IgD-negative memory B cell (primary cell): Measurements from ENCODE around the gene RGS3. TPM values are rescaled to one million over a fixed set of nuclear protein-coding genes. Genes with fewer than 3 reads are reported as not detected.

Experiments
- H3K27ac Mint-ChIP-seq, 3 donors: one replicate each; pipeline ENCODE4 v1.8.0; 2020 to 2022; ENCODE audit warnings: mild to moderate bottlenecking in 3 of 3, mixed read lengths in 3 of 3, moderate library complexity in 1 of 3
- H3K27me3 Mint-ChIP-seq: one replicate; pipeline ENCODE4 v1.8.0; 2021; ENCODE audit warnings: mixed read lengths
- H3K36me3 Mint-ChIP-seq: one replicate; pipeline ENCODE4 v1.8.0; 2020; ENCODE audit warnings: mild to moderate bottlenecking, mixed read lengths
- H3K4me1 Mint-ChIP-seq, 3 donors: one replicate each; pipeline ENCODE4 v1.8.0; 2020 to 2022; ENCODE audit warnings: mixed read lengths in 3 of 3, mild to moderate bottlenecking in 1 of 3
- H3K4me3 Mint-ChIP-seq, 4 donors: one replicate each; pipeline ENCODE4 v1.8.0; 2020 to 2022; ENCODE audit warnings: mild to moderate bottlenecking in 4 of 4, mixed read lengths in 4 of 4, moderate library complexity in 3 of 4
- H3K9me3 Mint-ChIP-seq, 3 donors: one replicate each; pipeline ENCODE4 v1.8.0; 2020 to 2021; ENCODE audit warnings: mixed read lengths in 3 of 3, mild to moderate bottlenecking in 1 of 3
- polyA plus RNA-seq: library from polyadenylated mRNA; unstranded; fragments of 300-500 nt; fragmentation: Illumina TruSeq; gene quantifications from one replicate; pipeline ENCODE4 v1.2.3, GENCODE V29; 2021

The RGS3 gene
- polyA plus RNA-seq, 1 donor from 2014 or later: 16.2 TPM

GRCh38 chr9:113454914-113455761 is 8.4 kb upstream of the RGS3 start:
- Mint-ChIP-seq H3K4me3 (no peak overlapping the region), H3K36me3 (no peaks in the 10 kb centered on the region), H3K9me3 (no peaks in the 10 kb centered on the region), H3K27ac (no peak overlapping the region), H3K27me3 (no peaks in the 10 kb centered on the region), H3K4me1 (no peaks in the 10 kb centered on the region)

GRCh38 chr9:113456235-113456634 is 7.3 kb upstream of the RGS3 start:
- peaks cover 0 to 2% (median 0%) of the 10 kb centered on the region in 3 donors for H3K4me1 Mint-ChIP-seq
- H3K27me3 Mint-ChIP-seq: no peaks in the 10 kb centered on the region
- no peak overlapping the region for H3K27ac Mint-ChIP-seq
- H3K4me3 Mint-ChIP-seq: no peak overlapping the region
- H3K36me3 Mint-ChIP-seq: no peaks in the 10 kb centered on the region
- H3K9me3 Mint-ChIP-seq: no peaks in the 10 kb centered on the region

DNA sequence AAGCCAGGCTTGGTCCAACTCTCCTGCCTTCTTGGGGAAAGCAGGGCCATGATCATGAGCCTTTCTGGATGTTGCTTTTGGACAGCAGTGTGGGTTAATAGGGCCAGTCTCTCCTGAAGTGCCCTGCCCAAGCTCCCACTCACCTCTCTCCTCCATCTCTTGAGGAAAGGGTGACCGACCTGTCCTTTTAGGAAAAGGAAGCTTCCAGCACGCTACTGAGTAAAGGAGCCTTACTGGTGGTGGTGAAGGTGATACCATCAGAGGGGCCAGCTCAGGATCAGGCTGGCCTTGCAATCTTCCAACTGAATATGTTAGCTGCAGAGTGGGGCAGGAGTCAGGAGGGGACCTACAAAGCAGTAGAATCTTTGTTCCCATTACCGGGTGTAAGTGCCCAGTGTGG is 2.2 kb upstream of the RGS3 start:
- no peaks in the 10 kb centered on the region for H3K36me3 Mint-ChIP-seq

GRCh38 chr9:113461943-113462342 is 1.6 kb upstream of the RGS3 start:
- H3K4me1 Mint-ChIP-seq: peaks cover 0 to 2% (median 0%) of the 10 kb centered on the region in 3 donors
- H3K27ac Mint-ChIP-seq: no peak overlapping the region
- H3K27me3 Mint-ChIP-seq: peaks cover 1% of the 10 kb centered on the region
- no peak overlapping the region for H3K4me3 Mint-ChIP-seq
- H3K36me3 Mint-ChIP-seq: no peaks in the 10 kb centered on the region
- peaks cover 0 to 2% (median 0%) of the 10 kb centered on the region in 3 donors for H3K9me3 Mint-ChIP-seq

More for the DNA sequence above, 2.2 kb upstream of the RGS3 start:
- H3K9me3 Mint-ChIP-seq: no peaks in the 10 kb centered on the region
- peaks cover 0 to 2% (median 0%) of the 10 kb centered on the region in 3 donors for H3K4me1 Mint-ChIP-seq
- H3K27ac Mint-ChIP-seq: no peak overlapping the region
- H3K27me3 Mint-ChIP-seq: no peaks in the 10 kb centered on the region
- H3K4me3 Mint-ChIP-seq: no peak overlapping the region

- Mint-ChIP-seq H3K27ac (no peak overlapping the region), H3K27me3 (peaks cover 1% of the 10 kb centered on the region), H3K4me3 (no peak overlapping the region), H3K36me3 (peaks cover 2% of the 10 kb centered on the region), H3K4me1 (peaks cover 0 to 2% (median 0%) of the 10 kb centered on the region in 3 donors), H3K9me3 (peaks cover 2 to 6% (median 4%) of the 10 kb centered on the region in 3 donors)
Measured at GRCh38 chr9:113462781-113463286, 693 bp upstream of the RGS3 start.

DNA sequence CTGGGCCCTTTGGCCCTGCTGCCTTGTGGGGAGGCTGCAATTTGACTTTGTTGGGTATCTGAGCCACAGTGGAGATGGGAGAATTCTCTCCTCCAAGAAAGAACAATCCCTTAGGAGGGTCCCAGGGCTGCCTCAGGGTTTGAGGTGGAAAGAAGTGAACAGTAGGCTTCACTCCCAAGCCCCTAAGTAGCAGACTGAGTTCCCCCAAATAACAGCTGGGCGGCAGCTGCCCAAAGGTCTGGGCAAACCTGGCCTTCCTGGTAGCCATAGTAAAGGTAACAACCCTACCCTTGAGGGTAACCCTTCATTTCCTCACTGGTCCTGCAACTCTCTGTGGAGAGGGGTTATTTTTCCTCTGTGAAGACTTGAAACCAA is 746 bp downstream of the RGS3 start:
- H3K27me3 Mint-ChIP-seq: peaks cover 1% of the 10 kb centered on the region
- H3K9me3 Mint-ChIP-seq: peaks cover 4 to 6% (median 5%) of the 10 kb centered on the region in 3 donors
- H3K27ac Mint-ChIP-seq: peak overlapping the region in 1 of 3 donors; percentile 44
- no peak overlapping the region for H3K4me3 Mint-ChIP-seq
- peaks cover 0 to 2% (median 0%) of the 10 kb centered on the region in 3 donors for H3K4me1 Mint-ChIP-seq
- H3K36me3 Mint-ChIP-seq: peaks cover 2% of the 10 kb centered on the region

GRCh38 chr9:113465599-113466140 is 2.1 kb downstream of the RGS3 start:
- Mint-ChIP-seq H3K27me3 (peaks cover 3% of the 10 kb centered on the region), H3K4me3 (no peak overlapping the region), H3K4me1 (peaks cover 0 to 2% (median 2%) of the 10 kb centered on the region in 3 donors), H3K9me3 (peaks cover 4 to 6% (median 5%) of the 10 kb centered on the region in 3 donors), H3K27ac (no peak overlapping the region), H3K36me3 (peaks cover 2% of the 10 kb centered on the region)

DNA sequence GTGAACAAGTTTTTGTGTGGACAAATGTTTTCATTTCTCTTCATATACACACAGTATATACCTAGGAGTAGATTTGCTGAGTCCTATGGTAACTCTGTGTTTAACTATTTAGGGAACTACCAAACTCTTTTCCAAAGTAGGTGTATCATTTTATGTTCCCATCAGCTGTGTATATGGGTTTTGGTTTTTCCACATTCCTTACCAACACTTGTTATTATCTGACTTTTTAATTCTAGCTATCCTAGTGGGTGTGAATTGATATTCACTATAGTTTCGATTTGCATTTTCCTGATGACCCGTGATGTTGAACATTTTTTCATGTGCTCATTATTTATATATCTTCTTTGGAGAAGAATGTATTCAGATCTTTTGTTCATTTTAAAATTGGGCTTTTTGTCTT is 3.7 kb downstream of the RGS3 start:
- H3K27ac Mint-ChIP-seq: no peak overlapping the region
- no peak overlapping the region for H3K4me3 Mint-ChIP-seq
- H3K4me1 Mint-ChIP-seq: peaks cover 0 to 2% (median 0%) of the 10 kb centered on the region in 3 donors

GRCh38 chr9:113468716-113469448 is 5.4 kb downstream of the RGS3 start:
- Mint-ChIP-seq H3K36me3 (peaks cover 2% of the 10 kb centered on the region), H3K27ac (no peak overlapping the region), H3K27me3 (peaks cover 5% of the 10 kb centered on the region), H3K4me1 (peaks cover 0 to 2% (median 0%) of the 10 kb centered on the region in 3 donors), H3K4me3 (no peak overlapping the region), H3K9me3 (peaks cover 4 to 6% (median 6%) of the 10 kb centered on the region in 3 donors)

More for the DNA sequence above, 3.7 kb downstream of the RGS3 start:
- peaks cover 3% of the 10 kb centered on the region for H3K27me3 Mint-ChIP-seq
- H3K9me3 Mint-ChIP-seq: peaks cover 4 to 6% (median 5%) of the 10 kb centered on the region in 3 donors
- H3K36me3 Mint-ChIP-seq: peaks cover 2% of the 10 kb centered on the region

DNA sequence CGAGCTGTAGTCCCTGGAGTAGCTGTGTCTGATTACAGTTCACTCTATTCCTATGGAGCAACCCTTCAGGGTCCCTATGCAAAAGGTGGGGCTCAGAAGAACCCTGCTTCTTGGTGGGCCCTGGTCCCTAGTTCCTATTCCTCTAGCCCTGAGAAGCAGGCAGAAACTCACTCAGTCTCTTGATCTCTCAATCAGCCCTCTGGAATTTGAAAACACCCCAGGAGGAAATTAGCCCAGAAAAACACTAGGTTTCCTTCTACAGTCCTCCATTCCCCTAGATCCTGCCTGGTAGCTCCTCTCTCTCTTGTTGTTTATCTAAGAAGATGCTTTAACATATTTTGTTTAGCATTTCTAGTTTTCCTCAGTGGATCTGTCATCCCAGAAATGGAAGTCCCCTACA is 7.6 kb downstream of the RGS3 start:
- Mint-ChIP-seq H3K27ac (no peak overlapping the region), H3K4me1 (peaks cover 0 to 2% (median 0%) of the 10 kb centered on the region in 3 donors), H3K9me3 (peaks cover 4 to 6% (median 6%) of the 10 kb centered on the region in 3 donors), H3K4me3 (no peak overlapping the region), H3K27me3 (peaks cover 5% of the 10 kb centered on the region), H3K36me3 (peaks cover 2% of the 10 kb centered on the region)

GRCh38 chr9:113471566-113471965 is 8.0 kb downstream of the RGS3 start:
- H3K4me3 Mint-ChIP-seq: no peak overlapping the region
- peaks cover 2% of the 10 kb centered on the region for H3K36me3 Mint-ChIP-seq
- peaks cover 0 to 2% (median 0%) of the 10 kb centered on the region in 3 donors for H3K4me1 Mint-ChIP-seq
- H3K27ac Mint-ChIP-seq: no peak overlapping the region
- peaks cover 5% of the 10 kb centered on the region for H3K27me3 Mint-ChIP-seq
- peaks cover 4 to 6% (median 6%) of the 10 kb centered on the region in 3 donors for H3K9me3 Mint-ChIP-seq

GRCh38 chr9:113472199-113472598 is 8.7 kb downstream of the RGS3 start:
- H3K36me3 Mint-ChIP-seq: peaks cover 2% of the 10 kb centered on the region
- H3K4me1 Mint-ChIP-seq: peaks cover 0 to 2% (median 0%) of the 10 kb centered on the region in 3 donors
- H3K27me3 Mint-ChIP-seq: peaks cover 6% of the 10 kb centered on the region
- H3K27ac Mint-ChIP-seq: no peak overlapping the region
- H3K4me3 Mint-ChIP-seq: no peak overlapping the region
- peaks cover 2 to 6% (median 5%) of the 10 kb centered on the region in 3 donors for H3K9me3 Mint-ChIP-seq

DNA sequence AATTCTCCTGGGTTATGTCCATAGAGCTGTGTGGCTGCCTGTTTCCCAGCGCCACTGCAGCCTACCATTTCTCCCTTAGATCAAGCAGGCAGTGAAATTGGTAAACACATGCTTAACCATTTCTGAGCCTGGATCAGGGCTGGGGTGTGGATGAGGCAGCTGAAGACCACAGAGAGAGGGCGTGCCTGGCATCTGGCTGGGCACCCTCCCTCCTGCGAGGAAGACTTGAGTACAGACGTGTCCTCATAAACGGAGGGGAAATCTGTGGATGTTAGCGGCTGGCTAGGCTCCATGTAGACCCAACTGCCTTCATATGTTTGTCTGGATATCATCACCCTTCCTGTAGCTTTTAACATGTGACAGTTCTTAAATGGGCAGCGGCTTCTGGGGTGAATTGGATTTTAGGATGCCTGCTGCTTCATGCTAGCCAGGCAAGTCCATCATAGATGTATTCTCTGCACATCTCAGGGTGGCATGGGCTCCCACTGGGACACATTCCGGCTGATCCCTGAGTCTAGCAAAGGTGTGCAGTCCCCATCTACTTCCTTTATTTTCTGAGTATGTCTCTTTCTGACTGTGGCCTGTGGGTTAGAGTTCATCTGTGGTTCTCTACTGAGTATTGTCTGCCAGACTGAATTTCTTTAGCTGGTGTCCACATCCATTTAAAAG is 11.0 kb downstream of the RGS3 start:
- peaks cover 0 to 2% (median 0%) of the 10 kb centered on the region in 3 donors for H3K9me3 Mint-ChIP-seq
- peaks cover 8% of the 10 kb centered on the region for H3K27me3 Mint-ChIP-seq
- H3K36me3 Mint-ChIP-seq: peaks cover 2% of the 10 kb centered on the region
- H3K27ac Mint-ChIP-seq: no peak overlapping the region
- H3K4me3 Mint-ChIP-seq: no peak overlapping the region
- peaks cover 0 to 2% (median 0%) of the 10 kb centered on the region in 3 donors for H3K4me1 Mint-ChIP-seq

- Mint-ChIP-seq H3K36me3 (peaks cover 2% of the 10 kb centered on the region), H3K9me3 (peaks cover 0 to 2% (median 0%) of the 10 kb centered on the region in 3 donors), H3K4me3 (no peak overlapping the region), H3K4me1 (peaks cover 0 to 2% (median 0%) of the 10 kb centered on the region in 3 donors), H3K27me3 (peaks cover 8% of the 10 kb centered on the region), H3K27ac (no peak overlapping the region)
Measured at GRCh38 chr9:113475031-113475430, 11.5 kb downstream of the RGS3 start.
